DND-41 (cell line): ENCODE measurements around the gene PAN3.

Source experiments
- ATAC-seq: fragments of 200-7000 bp; cut with Tn5 transposase; 3 replicates; pipeline ENCODE4 v1.9.1; 2021; ENCODE audit warnings: low read depth; ENCODE audit not compliant: insufficient read depth
- DNase-seq: peaks from one replicate; pipeline ENCODE4 v3.0.0-alpha.2; 2020
- H2AFZ ChIP-seq: 2 replicates; pipeline ENCODE4 v1.6.0; 2012; ENCODE audit warnings: low read depth, low read length
- H3K27ac ChIP-seq: 2 replicates; pipeline ENCODE4 v1.5.1; 2012; ENCODE audit warnings: low read length, inconsistent platforms
- H3K27me3 ChIP-seq: fragments of 200-600 bp; sonication (generic); 2 replicates; pipeline ENCODE4 v1.6.0; 2012; ENCODE audit warnings: low read length, mild to moderate bottlenecking, inconsistent platforms; ENCODE audit not compliant: insufficient read depth, poor library complexity
- H3K36me3 ChIP-seq: 2 replicates; pipeline ENCODE4 v1.5.1; 2012; ENCODE audit warnings: low read length, inconsistent platforms; ENCODE audit not compliant: insufficient read depth
- H3K4me1 ChIP-seq: 2 replicates; pipeline ENCODE4 v1.5.1; 2012; ENCODE audit warnings: mild to moderate bottlenecking, low read length; ENCODE audit not compliant: insufficient read depth
- H3K4me2 ChIP-seq: 2 replicates; pipeline ENCODE4 v1.6.0; 2012; ENCODE audit warnings: mild to moderate bottlenecking, moderate library complexity, low read length, inconsistent platforms; ENCODE audit not compliant: insufficient read depth
- H3K4me3 ChIP-seq, 2 experiments: fragments of 200-600 bp in 1 of 2; shearing (Covaris generic) in 1 of 2; 2 replicates each; pipeline ENCODE4 v1.5.1; 2012 to 2016; ENCODE audit warnings: inconsistent platforms in 2 of 2, low read length in 2 of 2, mild to moderate bottlenecking in 2 of 2, low read depth in 1 of 2, moderate library complexity in 1 of 2
- H3K79me2 ChIP-seq: 2 replicates; pipeline ENCODE4 v1.6.0; 2012; ENCODE audit warnings: low read length, inconsistent platforms; ENCODE audit not compliant: insufficient read depth
- H3K9ac ChIP-seq: 2 replicates; pipeline ENCODE4 v1.6.0; 2012; ENCODE audit warnings: low read depth, mild to moderate bottlenecking, inconsistent platforms, low read length, moderate library complexity
- H3K9me3 ChIP-seq: 2 replicates; pipeline ENCODE4 v1.5.1; 2012; ENCODE audit warnings: low read length, moderate library complexity, mild to moderate bottlenecking, inconsistent platforms; ENCODE audit not compliant: insufficient read depth, severe bottlenecking
- H4K20me1 ChIP-seq: 2 replicates; pipeline ENCODE4 v1.6.0; 2012; ENCODE audit warnings: low read length; ENCODE audit not compliant: insufficient read depth
- EZH2 ChIP-seq: IDR thresholded peaks from 3 replicates; pipeline ENCODE4 v1.6.1; 2012; ENCODE audit warnings: borderline replicate concordance, low read depth, mild to moderate bottlenecking, moderate library complexity, low read length, inconsistent platforms; ENCODE audit not compliant: severe bottlenecking
- TF ChIP-seq, protein P1 (sequence below): IDR thresholded peaks from 2 replicates; pipeline ENCODE4 v1.5.1; 2012; ENCODE audit warnings: borderline replicate concordance, low read length, moderate library complexity, mild to moderate bottlenecking; ENCODE audit not compliant: poor library complexity, severe bottlenecking; ENCODE audit errors: extremely low read depth

The PAN3 gene

GRCh38 chr13:28120317-28120716, 18.0 kb upstream of the PAN3 start:
- no peaks in the 10 kb centered on the region for H3K9me3 ChIP-seq
- peaks cover 7% of the 10 kb centered on the region; the same call in 1 of the 2 replicates for H3K4me1 ChIP-seq
- H3K4me2 ChIP-seq: no peak overlapping the region
- ATAC-seq (no peak), DNase-seq (no peak)
- no peak overlapping the region for H3K4me3 ChIP-seq
- H3K79me2 ChIP-seq: no peaks in the 10 kb centered on the region
- no peaks in the 10 kb centered on the region for H4K20me1 ChIP-seq
- no peaks in the 10 kb centered on the region for H3K36me3 ChIP-seq
- TF ChIP-seq EZH2: no peak
- TF ChIP-seq, protein P1, sequence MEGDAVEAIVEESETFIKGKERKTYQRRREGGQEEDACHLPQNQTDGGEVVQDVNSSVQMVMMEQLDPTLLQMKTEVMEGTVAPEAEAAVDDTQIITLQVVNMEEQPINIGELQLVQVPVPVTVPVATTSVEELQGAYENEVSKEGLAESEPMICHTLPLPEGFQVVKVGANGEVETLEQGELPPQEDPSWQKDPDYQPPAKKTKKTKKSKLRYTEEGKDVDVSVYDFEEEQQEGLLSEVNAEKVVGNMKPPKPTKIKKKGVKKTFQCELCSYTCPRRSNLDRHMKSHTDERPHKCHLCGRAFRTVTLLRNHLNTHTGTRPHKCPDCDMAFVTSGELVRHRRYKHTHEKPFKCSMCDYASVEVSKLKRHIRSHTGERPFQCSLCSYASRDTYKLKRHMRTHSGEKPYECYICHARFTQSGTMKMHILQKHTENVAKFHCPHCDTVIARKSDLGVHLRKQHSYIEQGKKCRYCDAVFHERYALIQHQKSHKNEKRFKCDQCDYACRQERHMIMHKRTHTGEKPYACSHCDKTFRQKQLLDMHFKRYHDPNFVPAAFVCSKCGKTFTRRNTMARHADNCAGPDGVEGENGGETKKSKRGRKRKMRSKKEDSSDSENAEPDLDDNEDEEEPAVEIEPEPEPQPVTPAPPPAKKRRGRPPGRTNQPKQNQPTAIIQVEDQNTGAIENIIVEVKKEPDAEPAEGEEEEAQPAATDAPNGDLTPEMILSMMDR: no peak
- H3K9ac ChIP-seq: no peak overlapping the region
- H2AFZ ChIP-seq: no peak overlapping the region
- no peak overlapping the region for H3K27ac ChIP-seq
- H3K27me3 ChIP-seq: no peaks in the 10 kb centered on the region

DNA sequence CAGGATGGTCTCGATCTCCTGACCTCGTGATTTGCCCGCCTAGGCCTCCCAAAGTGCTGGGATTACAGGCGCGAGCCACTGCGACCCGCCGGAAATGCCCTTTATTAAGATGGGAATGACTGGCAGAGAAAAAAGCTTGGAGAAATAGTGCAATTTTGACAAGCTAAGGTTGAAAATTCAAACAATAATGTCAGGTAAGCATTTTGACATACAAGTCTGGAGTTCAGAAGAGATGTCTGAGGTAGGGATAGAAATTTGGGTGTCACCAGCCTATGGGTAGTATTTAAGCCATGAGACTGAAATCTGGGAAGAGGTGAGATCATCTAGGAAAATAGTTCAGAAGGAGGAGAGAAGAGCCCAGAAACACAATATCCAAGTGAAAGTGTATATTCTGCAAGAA, 17.1 kb upstream of the PAN3 start:
- Histone ChIP-seq H3K79me2 (no peaks in the 10 kb centered on the region), H3K36me3 (no peaks in the 10 kb centered on the region), H3K4me1 (peaks cover 7% of the 10 kb centered on the region; the same call in 1 of the 2 replicates), H3K9me3 (no peaks in the 10 kb centered on the region), H3K9ac (no peak overlapping the region), H4K20me1 (no peaks in the 10 kb centered on the region), H3K27me3 (no peaks in the 10 kb centered on the region), H3K4me3 (no peak overlapping the region), H2AFZ (no peak overlapping the region), H3K4me2 (no peak overlapping the region), H3K27ac (no peak overlapping the region)
- ATAC-seq: no peak
- TF ChIP-seq EZH2: no peak
- TF ChIP-seq, protein P1: no peak
- DNase-seq: no peak

DNA sequence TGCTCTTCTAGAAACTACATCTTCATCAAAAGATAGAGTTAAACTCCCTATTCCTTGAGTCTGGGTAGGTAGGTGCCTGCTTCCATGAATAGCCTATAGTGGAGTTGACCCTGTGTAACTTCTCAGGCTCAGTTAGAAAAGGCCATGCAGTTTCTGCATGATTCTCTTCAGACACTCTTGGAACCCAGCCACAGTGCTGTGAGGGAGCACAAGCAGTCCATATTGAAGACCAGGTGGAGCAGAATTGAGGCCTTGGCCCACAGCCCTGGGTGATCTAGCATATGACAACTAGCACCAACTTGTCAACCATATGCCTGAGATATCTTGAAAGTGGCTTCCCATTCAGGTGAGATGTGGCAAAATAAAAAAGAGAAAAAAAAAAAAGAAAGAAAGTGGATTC, 10.3 kb upstream of the PAN3 start:
- no peak overlapping the region for H2AFZ ChIP-seq
- H3K4me3 ChIP-seq: no peak overlapping the region
- no peak overlapping the region for H3K9ac ChIP-seq
- no peaks in the 10 kb centered on the region for H3K79me2 ChIP-seq
- H3K27ac ChIP-seq: no peak overlapping the region
- H3K4me2 ChIP-seq: no peak overlapping the region
- DNase-seq (no peak), ATAC-seq (no peak)
- no peaks in the 10 kb centered on the region for H3K36me3 ChIP-seq
- TF ChIP-seq, protein P1: no peak
- TF ChIP-seq EZH2: no peak
- H3K4me1 ChIP-seq: no peaks in the 10 kb centered on the region
- H4K20me1 ChIP-seq: no peaks in the 10 kb centered on the region
- no peaks in the 10 kb centered on the region for H3K9me3 ChIP-seq
- no peaks in the 10 kb centered on the region for H3K27me3 ChIP-seq

DNA sequence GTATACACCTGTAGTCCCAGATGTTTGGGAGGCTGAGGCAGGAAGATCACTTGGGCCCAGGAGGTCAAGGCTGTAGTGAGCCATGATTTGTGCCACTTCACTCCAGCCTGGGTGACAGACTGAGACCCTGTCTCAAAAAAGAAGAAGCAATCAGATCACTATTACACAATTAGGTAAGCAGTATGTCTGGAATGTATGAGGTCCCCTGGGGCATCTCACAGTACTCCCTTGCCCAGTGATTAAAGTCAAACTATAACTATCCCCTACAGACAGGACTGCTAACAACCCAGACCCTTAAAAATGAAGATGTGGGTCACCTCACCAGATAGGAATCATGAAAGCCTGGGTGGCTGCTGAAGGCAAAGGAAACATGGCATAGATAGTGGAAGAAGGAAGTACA, 9.4 kb upstream of the PAN3 start:
- Histone ChIP-seq H3K9ac (no peak overlapping the region), H3K27ac (no peak overlapping the region), H3K4me1 (no peaks in the 10 kb centered on the region), H3K4me2 (no peak overlapping the region), H4K20me1 (no peaks in the 10 kb centered on the region), H3K36me3 (no peaks in the 10 kb centered on the region), H3K27me3 (no peaks in the 10 kb centered on the region), H3K9me3 (no peaks in the 10 kb centered on the region), H3K4me3 (no peak overlapping the region), H2AFZ (no peak overlapping the region), H3K79me2 (no peaks in the 10 kb centered on the region)
- no peak for DNase-seq
- no peak for ATAC-seq
- no peak for TF ChIP-seq EZH2
- TF ChIP-seq, protein P1: no peak
